SK-N-SH (cell line): Measurements from ENCODE around the gene LCN10. TPM values are rescaled to one million over a fixed set of nuclear protein-coding genes. Genes with fewer than 3 reads are reported as not detected.

Experiments
- CTCF ChIA-PET: fragments of 300-600, 350-600 bp; formaldehyde crosslinking; extraction: SDS; loops from one replicate; lab custom pipeline; 2021; lab: Yijun Ruan, JAX
- POLR2A ChIA-PET: fragments of 350-600 bp; sonication (Branson Sonifier 250); formaldehyde crosslinking; extraction: SDS; loops from one replicate; lab custom pipeline; 2020; ENCODE audit warnings: antibody characterized with exemption, inconsistent platforms; lab: Yijun Ruan, JAX
- DNase-seq: peaks from one replicate; pipeline ENCODE4 v3.0.0; 2012
- H2AFZ ChIP-seq: fragments of 200-600 bp; sonication (generic); 2 replicates; pipeline ENCODE4 v1.8.1; 2016; ENCODE audit warnings: antibody characterized with exemption, mild to moderate bottlenecking, low read depth
- H3F3A ChIP-seq: fragments of 200-600 bp; sonication (generic); replicated peaks from 2 replicates; pipeline ENCODE3; 2016; ENCODE audit warnings: antibody characterized with exemption, mild to moderate bottlenecking; ENCODE audit not compliant: insufficient read depth
- H3K27ac ChIP-seq, 2 experiments: fragments of 200-500 bp in 1 of 2; fragments of 200-600 bp in 1 of 2; sonication (Bioruptor generic) in 1 of 2; sonication (generic), shearing (Covaris generic) in 1 of 2; 2 replicates each; pipeline versions ENCODE4 v1.5.1 to v1.6.1; 2014 to 2016; ENCODE audit warnings: low read depth in 2 of 2, inconsistent platforms in 1 of 2, low read length in 1 of 2, mild to moderate bottlenecking in 1 of 2, mixed read lengths in 1 of 2
- H3K27me3 ChIP-seq: fragments of 200-600 bp; sonication (generic), shearing (Covaris generic); 2 replicates; pipeline ENCODE4 v1.6.1; 2016; ENCODE audit warnings: mixed run types; ENCODE audit not compliant: insufficient read depth
- H3K36me3 ChIP-seq, 2 experiments: fragments of 200-500 bp in 1 of 2; fragments of 200-600 bp in 1 of 2; sonication (Bioruptor generic) in 1 of 2; sonication (generic) in 1 of 2; replicated peaks in 1 of 2; 2 replicates each; pipeline versions ENCODE3 to v1.5.1; 2014 to 2016; ENCODE audit warnings: low read length in 1 of 2, mild to moderate bottlenecking in 1 of 2; ENCODE audit not compliant: insufficient read depth in 2 of 2, control insufficient read depth in 1 of 2
- H3K4me1 ChIP-seq, 2 experiments: fragments of 200-500 bp in 1 of 2; fragments of 200-600 bp in 1 of 2; sonication (Bioruptor generic) in 1 of 2; sonication (generic), shearing (Covaris generic) in 1 of 2; 2 replicates each; pipeline versions ENCODE4 v1.5.1 to v1.6.1; 2014 to 2016; ENCODE audit warnings: low read depth in 1 of 2, low read length in 1 of 2, mixed run types in 1 of 2; ENCODE audit not compliant: insufficient read depth in 2 of 2, control insufficient read depth in 1 of 2
- H3K4me2 ChIP-seq: fragments of 200-600 bp; sonication (generic), shearing (Covaris generic); 2 replicates; pipeline ENCODE4 v1.6.1; 2017; ENCODE audit warnings: mixed run types
- H3K4me3 ChIP-seq, 2 experiments: fragments of 200-500 bp in 1 of 2; fragments of 200-600 bp in 1 of 2; sonication (Bioruptor generic) in 1 of 2; sonication (generic), shearing (Covaris generic) in 1 of 2; 2 replicates each; pipeline versions ENCODE4 v1.5.1 to v1.8.1; 2014 to 2016; ENCODE audit warnings: low read depth in 2 of 2, inconsistent platforms in 1 of 2, low read length in 1 of 2, mild to moderate bottlenecking in 1 of 2, mixed read lengths in 1 of 2, moderate library complexity in 1 of 2
- H3K79me2 ChIP-seq: fragments of 200-600 bp; sonication (generic); 2 replicates; pipeline ENCODE4 v1.8.1; 2017; ENCODE audit warnings: mild to moderate bottlenecking; ENCODE audit not compliant: insufficient read depth
- H3K9ac ChIP-seq: fragments of 200-600 bp; sonication (generic); 2 replicates; pipeline ENCODE4 v1.6.1; 2017; ENCODE audit warnings: mixed run types
- H3K9me2 ChIP-seq: fragments of 200-600 bp; sonication (generic); 2 replicates; pipeline ENCODE4 v1.6.1; 2017; ENCODE audit warnings: mixed run types
- H3K9me3 ChIP-seq: fragments of 200-600 bp; sonication (generic); 2 replicates; pipeline ENCODE4 v1.6.1; 2017; ENCODE audit warnings: mixed run types, mild to moderate bottlenecking, moderate library complexity
- H4K20me1 ChIP-seq: fragments of 200-600 bp; sonication (generic); 2 replicates; pipeline ENCODE4 v1.6.1; 2017; ENCODE audit warnings: mild to moderate bottlenecking, mixed run types; ENCODE audit not compliant: insufficient read depth
- ELF1 ChIP-seq: IDR thresholded peaks from 2 replicates; pipeline ENCODE4 v1.4.0; 2012
- EP300 ChIP-seq, 2 experiments: IDR thresholded peaks; 2 replicates each; pipeline versions ENCODE4 v1.4.0 to v1.6.1; 2012; ENCODE audit warnings: borderline replicate concordance in 1 of 2, low read depth in 1 of 2, low read length in 1 of 2
- RAD21 ChIP-seq: IDR thresholded peaks from 2 replicates; pipeline ENCODE4 v1.6.1; 2012; ENCODE audit warnings: mild to moderate bottlenecking, low read length
- RFX5 ChIP-seq: IDR thresholded peaks from 2 replicates; pipeline ENCODE4 v1.6.1; 2012; ENCODE audit warnings: mild to moderate bottlenecking, improper control_type of control experiment, low read length
- RXRA ChIP-seq: IDR thresholded peaks from 2 replicates; pipeline ENCODE4 v1.4.0; 2012; ENCODE audit warnings: low read depth, mild to moderate bottlenecking, borderline replicate concordance
- SIN3A ChIP-seq: IDR thresholded peaks from 2 replicates; pipeline ENCODE4 v1.6.1; 2012; ENCODE audit warnings: low read depth, mild to moderate bottlenecking, low read length, moderate library complexity, borderline replicate concordance
- TCF12 ChIP-seq: IDR thresholded peaks from 2 replicates; pipeline ENCODE4 v1.4.0; 2012
- TEAD4 ChIP-seq: IDR thresholded peaks from 2 replicates; pipeline ENCODE4 v1.4.0; 2012; ENCODE audit warnings: mild to moderate bottlenecking, borderline replicate concordance; ENCODE audit not compliant: insufficient read depth
- YY1 ChIP-seq: IDR thresholded peaks from 2 replicates; pipeline ENCODE4 v1.4.0; 2012; ENCODE audit warnings: low read depth, mild to moderate bottlenecking
- WGBS: methylation state at CpG from one replicate; pipeline ENCODE4 v1.1.6; 2017; ENCODE audit warnings: low lambda C conversion rate; 5-methylcytosine and 5-hydroxymethylcytosine counted together
- polyA plus RNA-seq, 3 experiments: library from polyadenylated mRNA; depleted of rRNA; stranded (reverse); fragments of >200 nt; gene quantifications; 2 replicates each; pipeline ENCODE4 v1.2.3, GENCODE V29; 2012
- TF ChIP-seq, protein P1 (sequence below): IDR thresholded peaks from 2 replicates; pipeline ENCODE4 v1.4.0; 2012; ENCODE audit warnings: low read depth, borderline replicate concordance
- TF ChIP-seq, protein P2 (sequence below): IDR thresholded peaks from 2 replicates; pipeline ENCODE4 v1.4.0; 2012; ENCODE audit warnings: low read depth
- TF ChIP-seq, protein P3 (sequence below): fragments of 150-350 bp; IDR thresholded peaks from 2 replicates; pipeline ENCODE4 v1.6.1; 2016; ENCODE audit warnings: mild to moderate bottlenecking, low read depth, low read length
- TF ChIP-seq, protein P4 (sequence below): IDR thresholded peaks from 2 replicates; pipeline ENCODE4; 2012
- TF ChIP-seq, protein P5 (sequence below): IDR thresholded peaks from 2 replicates; pipeline ENCODE4 v1.6.1; 2012; ENCODE audit warnings: mild to moderate bottlenecking, low read depth, low read length, moderate library complexity

Gene LCN10
- polyA plus RNA-seq, 1 of the 3 experiments (the other 2 are of a cell fraction) = not detected

DNA sequence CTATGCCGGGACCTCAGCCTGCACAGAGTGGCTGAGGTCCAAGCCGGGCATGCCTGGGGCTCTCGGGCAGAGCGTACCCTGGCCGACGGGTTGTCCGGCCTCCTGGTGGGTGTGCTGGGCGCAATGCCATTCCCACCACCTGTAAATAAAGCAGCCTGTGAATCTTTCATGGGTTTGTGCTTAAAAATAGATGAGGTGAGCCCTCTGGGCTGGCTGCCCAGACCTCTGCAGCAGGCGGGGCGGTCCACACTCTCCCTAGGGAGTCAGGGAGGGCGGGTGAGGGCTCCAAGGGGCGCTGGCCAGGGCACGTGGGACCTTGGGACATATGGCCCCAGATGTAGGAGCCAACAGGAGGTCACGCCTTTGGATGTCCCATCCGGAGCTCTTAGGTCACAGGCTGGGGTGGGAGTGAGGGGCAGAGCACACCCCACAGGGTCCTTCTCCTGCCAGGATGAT lies 51.9 kb downstream of the LCN10 start:
- Histone ChIP-seq H3K9me2 (no peaks in the 10 kb centered on the region), H3K4me1 (peaks cover 3 to 28% of the 10 kb centered on the region in 2 experiments; a peak in 2 of 4 replicates), H3K9me3 (no peaks in the 10 kb centered on the region), H3K9ac (no peak overlapping the region), H3K36me3 (no peaks in the 10 kb centered on the region), H3K79me2 (peaks cover 5% of the 10 kb centered on the region), H3K27ac (no peak overlapping the region), H3F3A (no peaks in the 10 kb centered on the region), H3K4me2 (no peak overlapping the region), H4K20me1 (no peaks in the 10 kb centered on the region; the same call in 1 of the 2 replicates)
- POLR2A ChIA-PET = no interaction called here
- DNase-seq = no peak
- CTCF ChIA-PET = interaction anchor here (0.8 to 1.7 kb wide), 3 partner anchors 19 to 206 kb away, joined by 3 to 4 read pairs (median 3); no protein-coding TSS in a partner anchor
- WGBS = 82% methylated on average over 14 of the region's 15 CpGs
- TF ChIP-seq, protein P1, sequence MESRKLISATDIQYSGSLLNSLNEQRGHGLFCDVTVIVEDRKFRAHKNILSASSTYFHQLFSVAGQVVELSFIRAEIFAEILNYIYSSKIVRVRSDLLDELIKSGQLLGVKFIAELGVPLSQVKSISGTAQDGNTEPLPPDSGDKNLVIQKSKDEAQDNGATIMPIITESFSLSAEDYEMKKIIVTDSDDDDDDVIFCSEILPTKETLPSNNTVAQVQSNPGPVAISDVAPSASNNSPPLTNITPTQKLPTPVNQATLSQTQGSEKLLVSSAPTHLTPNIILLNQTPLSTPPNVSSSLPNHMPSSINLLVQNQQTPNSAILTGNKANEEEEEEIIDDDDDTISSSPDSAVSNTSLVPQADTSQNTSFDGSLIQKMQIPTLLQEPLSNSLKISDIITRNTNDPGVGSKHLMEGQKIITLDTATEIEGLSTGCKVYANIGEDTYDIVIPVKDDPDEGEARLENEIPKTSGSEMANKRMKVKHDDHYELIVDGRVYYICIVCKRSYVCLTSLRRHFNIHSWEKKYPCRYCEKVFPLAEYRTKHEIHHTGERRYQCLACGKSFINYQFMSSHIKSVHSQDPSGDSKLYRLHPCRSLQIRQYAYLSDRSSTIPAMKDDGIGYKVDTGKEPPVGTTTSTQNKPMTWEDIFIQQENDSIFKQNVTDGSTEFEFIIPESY = no peak
- TF ChIP-seq, protein P2, sequence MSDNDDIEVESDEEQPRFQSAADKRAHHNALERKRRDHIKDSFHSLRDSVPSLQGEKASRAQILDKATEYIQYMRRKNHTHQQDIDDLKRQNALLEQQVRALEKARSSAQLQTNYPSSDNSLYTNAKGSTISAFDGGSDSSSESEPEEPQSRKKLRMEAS = no peak
- TF ChIP-seq, protein P3, sequence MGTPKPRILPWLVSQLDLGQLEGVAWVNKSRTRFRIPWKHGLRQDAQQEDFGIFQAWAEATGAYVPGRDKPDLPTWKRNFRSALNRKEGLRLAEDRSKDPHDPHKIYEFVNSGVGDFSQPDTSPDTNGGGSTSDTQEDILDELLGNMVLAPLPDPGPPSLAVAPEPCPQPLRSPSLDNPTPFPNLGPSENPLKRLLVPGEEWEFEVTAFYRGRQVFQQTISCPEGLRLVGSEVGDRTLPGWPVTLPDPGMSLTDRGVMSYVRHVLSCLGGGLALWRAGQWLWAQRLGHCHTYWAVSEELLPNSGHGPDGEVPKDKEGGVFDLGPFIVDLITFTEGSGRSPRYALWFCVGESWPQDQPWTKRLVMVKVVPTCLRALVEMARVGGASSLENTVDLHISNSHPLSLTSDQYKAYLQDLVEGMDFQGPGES = no peak
- no peak for TF ChIP-seq YY1
- TF ChIP-seq, protein P4, sequence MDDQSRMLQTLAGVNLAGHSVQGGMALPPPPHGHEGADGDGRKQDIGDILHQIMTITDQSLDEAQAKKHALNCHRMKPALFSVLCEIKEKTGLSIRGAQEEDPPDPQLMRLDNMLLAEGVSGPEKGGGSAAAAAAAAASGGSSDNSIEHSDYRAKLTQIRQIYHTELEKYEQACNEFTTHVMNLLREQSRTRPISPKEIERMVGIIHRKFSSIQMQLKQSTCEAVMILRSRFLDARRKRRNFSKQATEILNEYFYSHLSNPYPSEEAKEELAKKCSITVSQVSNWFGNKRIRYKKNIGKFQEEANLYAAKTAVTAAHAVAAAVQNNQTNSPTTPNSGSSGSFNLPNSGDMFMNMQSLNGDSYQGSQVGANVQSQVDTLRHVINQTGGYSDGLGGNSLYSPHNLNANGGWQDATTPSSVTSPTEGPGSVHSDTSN = no peak
- no peak for TF ChIP-seq ELF1
- TF ChIP-seq TCF12 = no peak
- no peak for TF ChIP-seq RFX5
- TF ChIP-seq RAD21 = no peak
- TF ChIP-seq, all 33 proteins: peak for 0
- no peaks in the 10 kb centered on the region for H3K27me3 ChIP-seq
- H2AFZ ChIP-seq = no peak overlapping the region
- no peak overlapping the region for H3K4me3 ChIP-seq

DNA sequence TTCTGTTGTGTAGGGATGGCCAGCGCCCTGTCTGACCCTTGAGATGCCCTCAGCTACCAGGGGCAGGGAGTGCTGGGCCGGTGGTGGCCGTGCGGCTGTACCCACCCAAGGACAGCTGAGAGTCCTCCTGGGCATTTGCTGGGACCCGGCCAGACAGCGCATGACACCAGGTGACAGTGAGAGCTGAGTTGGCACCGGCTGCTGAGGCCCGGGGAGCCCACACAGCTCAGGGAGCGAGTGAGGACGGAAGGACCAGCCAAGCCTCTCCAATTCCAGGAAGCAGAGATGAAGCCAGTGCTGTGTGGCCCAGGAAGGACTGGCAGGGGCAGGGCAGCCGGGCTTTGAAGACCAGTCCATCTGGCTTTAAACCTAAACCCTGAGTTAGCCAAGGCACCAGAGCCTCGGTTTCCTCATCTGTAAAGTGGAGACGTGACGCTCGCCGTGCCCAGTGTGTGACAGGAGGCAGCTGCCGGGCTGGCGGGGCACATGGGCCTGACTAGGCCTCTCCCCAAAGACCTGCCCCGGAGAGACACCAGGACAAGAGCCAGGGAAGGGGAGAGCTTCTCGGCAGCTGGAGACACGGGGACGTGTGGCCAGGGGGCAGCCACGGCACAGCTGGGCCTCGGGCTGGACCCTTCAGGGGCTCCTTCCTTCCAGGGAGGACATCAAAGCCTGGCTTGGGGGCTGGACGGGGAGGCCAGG lies 52.5 kb downstream of the LCN10 start:
- 50% methylated on average over 1 of the region's 25 CpGs for WGBS
- H3K27me3 ChIP-seq = no peaks in the 10 kb centered on the region
- H3K9me2 ChIP-seq = no peaks in the 10 kb centered on the region
- TF ChIP-seq TCF12 (no peak), TEAD4 (no peak), SIN3A (no peak), EP300 (IDR thresholded peaks at IDR 0.05; ENCODE audit: borderline replicate concordance in 1 of 2, low read depth in 1 of 2, low read length in 1 of 2) (no peak), RXRA (no peak)
- TF ChIP-seq, protein P5, sequence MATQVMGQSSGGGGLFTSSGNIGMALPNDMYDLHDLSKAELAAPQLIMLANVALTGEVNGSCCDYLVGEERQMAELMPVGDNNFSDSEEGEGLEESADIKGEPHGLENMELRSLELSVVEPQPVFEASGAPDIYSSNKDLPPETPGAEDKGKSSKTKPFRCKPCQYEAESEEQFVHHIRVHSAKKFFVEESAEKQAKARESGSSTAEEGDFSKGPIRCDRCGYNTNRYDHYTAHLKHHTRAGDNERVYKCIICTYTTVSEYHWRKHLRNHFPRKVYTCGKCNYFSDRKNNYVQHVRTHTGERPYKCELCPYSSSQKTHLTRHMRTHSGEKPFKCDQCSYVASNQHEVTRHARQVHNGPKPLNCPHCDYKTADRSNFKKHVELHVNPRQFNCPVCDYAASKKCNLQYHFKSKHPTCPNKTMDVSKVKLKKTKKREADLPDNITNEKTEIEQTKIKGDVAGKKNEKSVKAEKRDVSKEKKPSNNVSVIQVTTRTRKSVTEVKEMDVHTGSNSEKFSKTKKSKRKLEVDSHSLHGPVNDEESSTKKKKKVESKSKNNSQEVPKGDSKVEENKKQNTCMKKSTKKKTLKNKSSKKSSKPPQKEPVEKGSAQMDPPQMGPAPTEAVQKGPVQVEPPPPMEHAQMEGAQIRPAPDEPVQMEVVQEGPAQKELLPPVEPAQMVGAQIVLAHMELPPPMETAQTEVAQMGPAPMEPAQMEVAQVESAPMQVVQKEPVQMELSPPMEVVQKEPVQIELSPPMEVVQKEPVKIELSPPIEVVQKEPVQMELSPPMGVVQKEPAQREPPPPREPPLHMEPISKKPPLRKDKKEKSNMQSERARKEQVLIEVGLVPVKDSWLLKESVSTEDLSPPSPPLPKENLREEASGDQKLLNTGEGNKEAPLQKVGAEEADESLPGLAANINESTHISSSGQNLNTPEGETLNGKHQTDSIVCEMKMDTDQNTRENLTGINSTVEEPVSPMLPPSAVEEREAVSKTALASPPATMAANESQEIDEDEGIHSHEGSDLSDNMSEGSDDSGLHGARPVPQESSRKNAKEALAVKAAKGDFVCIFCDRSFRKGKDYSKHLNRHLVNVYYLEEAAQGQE = no peak
- TF ChIP-seq, protein P4 = no peak
- no peaks in the 10 kb centered on the region; the same call in 1 of the 2 replicates for H4K20me1 ChIP-seq
- no peak for DNase-seq
- no peak overlapping the region for H3K4me3 ChIP-seq
- ChIA-PET CTCF (interaction anchor here (0.6 to 1.7 kb wide), 4 partner anchors 18 to 206 kb away, joined by 3 to 7 read pairs (median 4); no protein-coding TSS in a partner anchor), POLR2A (no interaction called here)
- peaks cover 11% of the 10 kb centered on the region for H3K79me2 ChIP-seq
- H3K4me1 ChIP-seq = peaks cover 4 to 27% of the 10 kb centered on the region in 2 experiments; a peak in 2 of 4 replicates
- H3K9ac ChIP-seq = no peak overlapping the region
- no peaks in the 10 kb centered on the region for H3K36me3 ChIP-seq
- H3K27ac ChIP-seq = no peak overlapping the region
- no peaks in the 10 kb centered on the region for H3K9me3 ChIP-seq
- no peaks in the 10 kb centered on the region for H3F3A ChIP-seq
- no peak overlapping the region for H2AFZ ChIP-seq
- no peak overlapping the region for H3K4me2 ChIP-seq
